Raji (cell line): Measurements from ENCODE around the gene ERGIC1.

Source experiments
- POLR2A ChIP-seq: IDR thresholded peaks from 2 replicates; pipeline ENCODE4 v1.6.1; 2011; ENCODE audit warnings: low read depth, low read length, control low read depth; ENCODE audit not compliant: insufficient read depth

Gene ERGIC1

DNA sequence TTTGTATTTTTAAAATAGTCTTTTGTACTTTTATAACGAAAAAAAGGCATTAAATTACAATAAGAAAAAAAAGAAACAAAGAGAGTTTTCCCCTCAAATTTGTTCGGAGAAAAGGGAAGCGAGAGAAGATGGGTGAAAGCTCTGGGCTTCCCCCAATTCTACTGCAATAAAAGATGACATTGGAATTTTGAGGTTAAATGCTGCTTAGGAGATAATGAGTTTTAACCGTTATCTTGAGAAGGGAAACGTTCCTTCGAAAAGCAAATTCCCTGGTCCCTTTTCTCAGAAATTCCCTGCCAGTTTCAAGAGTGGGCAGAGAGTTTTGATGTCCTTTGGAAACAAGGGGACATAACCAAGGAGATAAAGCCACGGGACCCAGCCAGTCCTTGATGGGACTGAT, 18.4 kb upstream of the ERGIC1 start:
- no peak for TF ChIP-seq POLR2A

GRCh38 chr5:172816925-172817562, 17.0 kb upstream of the ERGIC1 start:
- no peak for TF ChIP-seq POLR2A

GRCh38 chr5:172817664-172818063, 16.4 kb upstream of the ERGIC1 start:
- TF ChIP-seq POLR2A = no peak

GRCh38 chr5:172818081-172818480, 16.0 kb upstream of the ERGIC1 start:
- no peak for TF ChIP-seq POLR2A

DNA sequence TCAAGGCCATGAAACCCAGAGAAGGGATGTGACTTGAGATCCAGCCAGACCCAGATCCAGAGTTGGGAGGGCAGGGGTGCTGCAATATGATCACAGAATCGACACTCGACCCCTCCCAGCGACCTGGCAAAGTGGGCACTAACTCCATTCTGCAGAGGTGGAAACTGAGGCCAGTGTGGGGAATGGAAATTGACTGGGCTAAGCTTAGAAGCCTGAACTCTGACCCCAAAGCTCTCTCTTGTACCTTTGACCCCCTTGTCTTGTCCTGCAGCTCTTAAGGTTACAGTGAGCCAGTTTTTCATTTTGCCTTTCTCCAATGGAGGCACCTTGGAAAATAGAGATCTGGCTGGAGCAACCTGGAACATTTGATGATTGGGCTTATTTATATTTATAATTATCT, 14.5 kb upstream of the ERGIC1 start:
- no peak for TF ChIP-seq POLR2A

- TF ChIP-seq POLR2A = no peak
These were observed 13.8 kb upstream of the ERGIC1 start for GRCh38 chr5:172820046-172820767.

GRCh38 chr5:172821340-172821985, 12.6 kb upstream of the ERGIC1 start:
- TF ChIP-seq POLR2A = no peak

DNA sequence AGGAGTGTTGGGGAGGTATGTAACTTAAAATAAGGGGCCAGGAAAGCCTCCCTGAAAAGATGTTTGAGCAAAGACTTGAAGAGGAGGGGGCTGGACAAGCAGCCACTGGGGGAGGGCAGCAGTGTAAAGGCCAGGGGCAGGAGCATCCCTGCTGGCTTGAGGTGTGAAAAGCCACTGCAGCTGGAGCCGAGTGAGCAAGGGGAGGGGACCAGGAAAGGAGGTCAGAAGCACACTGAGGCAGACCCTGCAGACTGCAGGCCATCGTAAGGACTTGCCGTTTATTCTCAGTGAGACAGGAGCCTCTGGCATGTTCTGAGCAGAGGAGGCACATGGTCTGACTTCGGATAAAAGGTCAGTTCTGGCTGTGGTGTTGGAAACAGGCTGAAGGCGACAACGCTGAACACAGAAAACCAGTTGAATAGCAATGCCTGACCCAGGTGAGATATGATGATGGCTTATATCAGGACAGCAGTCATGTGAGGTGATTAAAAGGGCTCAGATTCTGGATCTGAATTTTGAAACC, 10.2 kb upstream of the ERGIC1 start:
- TF ChIP-seq POLR2A = no peak

GRCh38 chr5:172825610-172826204, 8.3 kb upstream of the ERGIC1 start:
- TF ChIP-seq POLR2A = no peak

DNA sequence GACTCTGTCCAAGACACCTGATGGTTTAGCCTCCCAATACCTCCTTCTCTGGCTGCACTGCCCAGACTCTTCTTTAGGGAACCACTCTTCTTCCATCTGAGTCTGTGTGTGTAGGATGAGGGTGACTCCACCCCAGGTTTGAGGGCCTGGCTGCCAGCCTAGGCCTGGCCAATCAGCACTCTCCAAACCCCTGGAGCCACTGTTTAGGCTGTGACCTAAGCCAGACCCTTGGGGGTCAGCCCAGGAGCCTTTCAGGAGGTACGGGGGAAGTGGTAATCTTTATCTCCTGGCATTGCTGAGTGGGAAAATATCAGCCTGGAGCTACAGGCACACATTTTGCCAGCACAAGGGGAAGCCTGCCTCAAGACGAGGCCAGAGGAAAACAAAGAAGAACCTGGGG, 6.2 kb upstream of the ERGIC1 start:
- no peak for TF ChIP-seq POLR2A

DNA sequence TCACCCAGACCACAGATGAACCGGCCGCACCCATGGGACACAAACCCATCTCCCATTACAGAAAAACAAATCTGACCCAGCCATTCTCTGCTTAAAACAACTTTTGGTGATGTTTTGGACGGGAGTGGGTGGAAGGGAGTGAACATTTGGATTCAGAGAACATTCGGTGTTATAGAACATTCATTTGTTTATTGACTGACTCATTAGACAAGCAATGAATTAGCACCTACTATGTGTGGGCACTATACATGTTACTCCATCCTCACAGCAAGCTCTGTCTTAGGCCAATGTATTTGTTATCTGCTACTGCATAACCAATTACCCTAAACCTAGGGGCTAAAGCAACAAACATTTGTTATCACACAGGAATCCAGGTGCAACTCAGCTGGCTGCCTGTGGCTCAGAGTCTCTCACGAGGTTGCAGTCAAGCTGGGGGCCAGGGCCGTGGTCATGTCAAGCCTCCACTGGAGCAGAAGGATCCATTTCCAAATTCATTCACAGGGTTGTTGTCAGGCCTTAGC, 5.1 kb upstream of the ERGIC1 start:
- TF ChIP-seq POLR2A = no peak

DNA sequence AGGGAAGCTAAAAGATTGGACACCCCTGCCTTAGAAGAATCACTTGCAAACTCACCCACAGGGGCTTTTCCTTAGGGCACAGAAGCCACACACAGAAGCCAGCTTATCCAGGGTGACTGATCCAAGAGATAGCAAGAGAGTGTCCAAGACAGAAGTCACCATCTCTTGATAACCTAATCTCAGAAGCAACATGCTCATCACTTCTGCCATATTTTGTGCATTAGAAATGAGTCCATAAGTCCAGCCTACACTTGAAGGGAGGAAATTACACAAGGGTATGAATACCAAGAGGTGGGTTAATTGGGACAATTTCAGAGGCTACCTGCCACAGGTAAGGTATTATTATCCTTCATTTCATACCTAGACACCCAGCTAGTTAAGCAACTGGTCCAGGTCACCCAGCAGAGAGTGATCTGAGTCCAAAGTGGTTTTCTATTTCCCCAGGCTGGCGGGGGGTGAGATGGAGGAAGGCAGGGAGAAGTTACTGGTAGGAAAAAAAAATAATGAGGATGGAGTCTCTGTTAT, 3.7 kb upstream of the ERGIC1 start:
- TF ChIP-seq POLR2A = no peak

GRCh38 chr5:172830876-172831662, 3.0 kb upstream of the ERGIC1 start:
- TF ChIP-seq POLR2A = no peak
